AG10803 (cell line): Measurements from ENCODE around the gene HOXD12.

Experiments
- DNase-seq: peaks from one replicate; pipeline ENCODE4 v3.0.0; 2010; ENCODE audit warnings: low read depth
- H3K4me3 ChIP-seq: 2 replicates; pipeline ENCODE4 v1.5.1; 2011; ENCODE audit warnings: mild to moderate bottlenecking, low read length, control low read depth
- CTCF ChIP-seq: conservative IDR thresholded peaks from 2 replicates; pipeline ENCODE4 v1.5.1; 2011; ENCODE audit warnings: mild to moderate bottlenecking, low read length, control low read depth, inconsistent platforms

The HOXD12 gene

GRCh38 chr2:176129813-176130146 is 30.2 kb downstream of the HOXD12 start:
- TF ChIP-seq CTCF = no peak
- no peak for DNase-seq
- peak overlapping the region; percentile 59 for H3K4me3 ChIP-seq

- peak overlapping the region; percentile 59 for H3K4me3 ChIP-seq
- DNase-seq = peak; percentile 91
These were observed 30.8 kb downstream of the HOXD12 start for GRCh38 chr2:176130147-176130956.

GRCh38 chr2:176130957-176131847 is 31.6 kb downstream of the HOXD12 start:
- TF ChIP-seq CTCF = no peak
- DNase-seq = no peak
- H3K4me3 ChIP-seq = peak overlapping the region; percentile 59

More at GRCh38 chr2:176130147-176130956, 30.8 kb downstream of the HOXD12 start:
- TF ChIP-seq CTCF = no peak

GRCh38 chr2:176131848-176132158 is 32.2 kb downstream of the HOXD12 start:
- no peak for DNase-seq
- H3K4me3 ChIP-seq = peak overlapping the region; percentile 59
- TF ChIP-seq CTCF = no peak

DNA sequence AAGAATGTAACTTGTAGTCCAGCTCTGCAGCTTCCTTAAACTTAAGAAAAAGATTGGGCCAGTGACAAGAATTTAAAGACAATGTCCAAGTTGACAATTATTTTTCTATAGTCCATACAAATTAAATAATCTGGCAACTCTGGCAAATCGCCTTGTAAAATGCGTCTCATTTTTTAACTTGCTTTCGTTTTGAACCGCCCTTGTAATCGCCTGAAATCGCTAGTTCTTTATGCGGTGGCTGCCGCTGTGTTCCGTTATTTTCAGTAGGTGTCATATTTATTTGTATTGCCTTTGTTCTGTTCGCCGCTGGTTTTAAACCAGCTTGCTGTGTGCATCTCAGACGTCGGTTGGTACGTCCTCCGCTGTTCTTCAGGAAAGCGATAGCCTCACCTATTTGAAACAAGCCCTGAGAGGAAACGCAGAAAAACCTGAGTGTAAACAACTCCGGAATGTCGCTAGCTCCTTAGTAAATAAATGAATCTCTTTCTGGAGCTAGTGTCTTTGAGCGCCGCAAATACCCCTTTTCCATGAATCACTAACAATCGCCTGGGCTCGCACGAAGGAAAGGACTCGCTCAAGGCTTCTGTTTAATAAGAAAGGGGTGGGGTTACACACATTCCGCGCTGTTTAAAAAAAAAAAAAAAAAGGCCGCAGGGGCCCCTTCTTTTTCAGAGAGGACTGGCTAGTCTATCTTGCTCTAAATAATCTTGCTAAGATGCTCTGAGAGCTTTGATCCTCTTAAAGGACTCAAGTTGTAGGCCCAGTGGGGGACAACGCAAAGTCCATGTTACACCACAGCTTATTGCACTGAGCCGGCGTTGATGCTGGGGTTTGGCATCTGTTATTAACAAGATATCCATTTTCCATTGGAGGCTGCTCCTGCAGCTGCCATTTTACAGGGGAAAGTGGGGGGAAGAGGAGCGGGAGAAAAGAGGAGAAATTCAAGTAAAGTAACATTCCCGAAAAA is 32.9 kb downstream of the HOXD12 start:
- H3K4me3 ChIP-seq = peak overlapping the region; percentile 59
- DNase-seq = peak; percentile 67

More for the DNA sequence above, 32.9 kb downstream of the HOXD12 start:
- no peak for TF ChIP-seq CTCF
